DND-41 (cell line): Measurements from ENCODE around the gene NEK4.

ENCODE experiments used
- ATAC-seq: fragments of 200-7000 bp; cut with Tn5 transposase; 3 replicates; pipeline ENCODE4 v1.9.1; 2021; ENCODE audit warnings: low read depth; ENCODE audit not compliant: insufficient read depth
- DNase-seq: peaks from one replicate; pipeline ENCODE4 v3.0.0-alpha.2; 2020
- H2AFZ ChIP-seq: 2 replicates; pipeline ENCODE4 v1.6.0; 2012; ENCODE audit warnings: low read depth, low read length
- H3K27ac ChIP-seq: 2 replicates; pipeline ENCODE4 v1.5.1; 2012; ENCODE audit warnings: low read length, inconsistent platforms
- H3K27me3 ChIP-seq: fragments of 200-600 bp; sonication (generic); 2 replicates; pipeline ENCODE4 v1.6.0; 2012; ENCODE audit warnings: low read length, mild to moderate bottlenecking, inconsistent platforms; ENCODE audit not compliant: insufficient read depth, poor library complexity
- H3K36me3 ChIP-seq: 2 replicates; pipeline ENCODE4 v1.5.1; 2012; ENCODE audit warnings: low read length, inconsistent platforms; ENCODE audit not compliant: insufficient read depth
- H3K4me1 ChIP-seq: 2 replicates; pipeline ENCODE4 v1.5.1; 2012; ENCODE audit warnings: mild to moderate bottlenecking, low read length; ENCODE audit not compliant: insufficient read depth
- H3K4me2 ChIP-seq: 2 replicates; pipeline ENCODE4 v1.6.0; 2012; ENCODE audit warnings: mild to moderate bottlenecking, moderate library complexity, low read length, inconsistent platforms; ENCODE audit not compliant: insufficient read depth
- H3K4me3 ChIP-seq, 2 experiments: fragments of 200-600 bp in 1 of 2; shearing (Covaris generic) in 1 of 2; 2 replicates each; pipeline ENCODE4 v1.5.1; 2012 to 2016; ENCODE audit warnings: inconsistent platforms in 2 of 2, low read length in 2 of 2, mild to moderate bottlenecking in 2 of 2, low read depth in 1 of 2, moderate library complexity in 1 of 2
- H3K79me2 ChIP-seq: 2 replicates; pipeline ENCODE4 v1.6.0; 2012; ENCODE audit warnings: low read length, inconsistent platforms; ENCODE audit not compliant: insufficient read depth
- H3K9ac ChIP-seq: 2 replicates; pipeline ENCODE4 v1.6.0; 2012; ENCODE audit warnings: low read depth, mild to moderate bottlenecking, inconsistent platforms, low read length, moderate library complexity
- H3K9me3 ChIP-seq: 2 replicates; pipeline ENCODE4 v1.5.1; 2012; ENCODE audit warnings: low read length, moderate library complexity, mild to moderate bottlenecking, inconsistent platforms; ENCODE audit not compliant: insufficient read depth, severe bottlenecking
- H4K20me1 ChIP-seq: 2 replicates; pipeline ENCODE4 v1.6.0; 2012; ENCODE audit warnings: low read length; ENCODE audit not compliant: insufficient read depth
- CTCF ChIP-seq: IDR thresholded peaks from 2 replicates; pipeline ENCODE4 v1.5.1; 2012; ENCODE audit warnings: borderline replicate concordance, low read length, moderate library complexity, mild to moderate bottlenecking; ENCODE audit not compliant: poor library complexity, severe bottlenecking; ENCODE audit errors: extremely low read depth
- EZH2 ChIP-seq: IDR thresholded peaks from 3 replicates; pipeline ENCODE4 v1.6.1; 2012; ENCODE audit warnings: borderline replicate concordance, low read depth, mild to moderate bottlenecking, moderate library complexity, low read length, inconsistent platforms; ENCODE audit not compliant: severe bottlenecking

NEK4 gene

GRCh38 chr3:52696830-52697631 is 73.7 kb downstream of the NEK4 start:
- peaks cover 17% of the 10 kb centered on the region; the same call in 1 of the 2 replicates for H4K20me1 ChIP-seq
- no peaks in the 10 kb centered on the region for H3K4me1 ChIP-seq
- H3K9ac ChIP-seq: no peak overlapping the region
- peaks cover 65% of the 10 kb centered on the region for H3K36me3 ChIP-seq
- no peak overlapping the region for H3K4me3 ChIP-seq
- no peak overlapping the region for H3K27ac ChIP-seq
- no peak for DNase-seq
- H3K79me2 ChIP-seq: peaks cover 2% of the 10 kb centered on the region; the same call in 1 of the 2 replicates
- no peak overlapping the region for H3K4me2 ChIP-seq
- no peaks in the 10 kb centered on the region for H3K9me3 ChIP-seq
- TF ChIP-seq CTCF (no peak), EZH2 (no peak)
- H3K27me3 ChIP-seq: no peaks in the 10 kb centered on the region
- no peak overlapping the region for H2AFZ ChIP-seq
- ATAC-seq: 0 out of 3 replicates have a peak, but pooled peaks have one; percentile 14

GRCh38 chr3:52695798-52696671 is 74.7 kb downstream of the NEK4 start:
- no peaks in the 10 kb centered on the region for H3K9me3 ChIP-seq
- TF ChIP-seq EZH2: no peak
- no peak for TF ChIP-seq CTCF
- no peak overlapping the region for H3K9ac ChIP-seq
- H3K27me3 ChIP-seq: no peaks in the 10 kb centered on the region
- H3K4me1 ChIP-seq: no peaks in the 10 kb centered on the region
- H3K4me2 ChIP-seq: no peak overlapping the region
- peaks cover 18% of the 10 kb centered on the region; the same call in 1 of the 2 replicates for H4K20me1 ChIP-seq
- 0 out of 2 replicates have a peak, but pooled peaks cover 4% of the 10 kb centered on the region for H3K79me2 ChIP-seq
- H2AFZ ChIP-seq: no peak overlapping the region
- no peak for DNase-seq
- H3K36me3 ChIP-seq: peaks cover 75% of the 10 kb centered on the region
- ATAC-seq: peak; percentile 20; the same call in 1 of the 3 replicates
- no peak overlapping the region for H3K4me3 ChIP-seq
- H3K27ac ChIP-seq: no peak overlapping the region

- Histone ChIP-seq H3K4me2 (no peak overlapping the region), H3K27me3 (no peaks in the 10 kb centered on the region), H3K79me2 (peaks cover 10% of the 10 kb centered on the region), H4K20me1 (peaks cover 22% of the 10 kb centered on the region; the same call in 1 of the 2 replicates), H3K9me3 (no peaks in the 10 kb centered on the region), H3K4me3 (no peak overlapping the region), H3K36me3 (peaks cover 83% of the 10 kb centered on the region), H3K4me1 (no peaks in the 10 kb centered on the region; the same call in 1 of the 2 replicates), H2AFZ (no peak overlapping the region), H3K27ac (no peak overlapping the region), H3K9ac (no peak overlapping the region)
- ATAC-seq: no peak
- DNase-seq: no peak
- no peak for TF ChIP-seq CTCF
- TF ChIP-seq EZH2: no peak
Observed at GRCh38 chr3:52694528-52695189, 76.1 kb downstream of the NEK4 start.
